ENCODE measurements around the gene TACR2.

DNA sequence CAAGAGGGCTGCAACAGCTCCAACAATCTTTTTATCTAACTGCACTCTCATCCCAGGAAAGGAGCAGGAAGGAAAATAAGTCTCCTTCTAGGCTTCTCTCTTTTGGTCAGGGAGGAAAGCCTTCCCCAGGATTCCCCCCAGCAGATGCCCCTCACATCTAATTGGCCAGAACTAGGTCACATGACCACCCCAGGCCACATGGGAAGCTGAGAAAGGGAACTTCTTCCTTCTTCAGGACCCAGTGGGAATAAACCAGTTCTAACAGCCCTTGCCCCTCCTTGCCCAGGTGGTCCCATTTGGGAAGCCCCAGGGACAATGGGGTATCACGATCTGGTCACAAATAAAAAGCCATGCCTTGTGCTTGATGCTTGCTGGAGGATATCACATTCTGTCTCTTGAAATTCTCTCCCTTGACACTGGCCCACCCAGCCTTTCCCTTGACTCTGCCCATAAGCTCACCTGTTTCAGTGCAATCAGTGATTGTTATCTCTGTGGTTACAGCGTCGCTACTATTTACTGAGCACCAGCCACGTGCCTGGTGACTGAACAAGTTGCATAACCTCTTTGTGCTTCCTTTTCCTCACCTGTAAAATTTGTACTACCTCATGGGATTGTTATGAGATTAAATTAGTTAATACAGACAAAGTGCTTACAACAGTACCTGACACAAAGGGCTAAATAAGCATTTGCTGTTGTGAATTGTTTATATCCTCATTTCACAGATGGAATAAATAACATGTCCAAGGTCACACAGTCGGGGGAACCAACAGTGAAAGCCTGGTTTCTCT, 9.0 kb upstream of the TACR2 start:
- TF ChIP-seq, protein P1, sequence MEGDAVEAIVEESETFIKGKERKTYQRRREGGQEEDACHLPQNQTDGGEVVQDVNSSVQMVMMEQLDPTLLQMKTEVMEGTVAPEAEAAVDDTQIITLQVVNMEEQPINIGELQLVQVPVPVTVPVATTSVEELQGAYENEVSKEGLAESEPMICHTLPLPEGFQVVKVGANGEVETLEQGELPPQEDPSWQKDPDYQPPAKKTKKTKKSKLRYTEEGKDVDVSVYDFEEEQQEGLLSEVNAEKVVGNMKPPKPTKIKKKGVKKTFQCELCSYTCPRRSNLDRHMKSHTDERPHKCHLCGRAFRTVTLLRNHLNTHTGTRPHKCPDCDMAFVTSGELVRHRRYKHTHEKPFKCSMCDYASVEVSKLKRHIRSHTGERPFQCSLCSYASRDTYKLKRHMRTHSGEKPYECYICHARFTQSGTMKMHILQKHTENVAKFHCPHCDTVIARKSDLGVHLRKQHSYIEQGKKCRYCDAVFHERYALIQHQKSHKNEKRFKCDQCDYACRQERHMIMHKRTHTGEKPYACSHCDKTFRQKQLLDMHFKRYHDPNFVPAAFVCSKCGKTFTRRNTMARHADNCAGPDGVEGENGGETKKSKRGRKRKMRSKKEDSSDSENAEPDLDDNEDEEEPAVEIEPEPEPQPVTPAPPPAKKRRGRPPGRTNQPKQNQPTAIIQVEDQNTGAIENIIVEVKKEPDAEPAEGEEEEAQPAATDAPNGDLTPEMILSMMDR (IDR thresholded peaks at IDR 0.05; ENCODE audit: insufficient read depth, low read length, poor library complexity, severe bottlenecking): no peak
- no peak for TF ChIP-seq EZH2phosphoT487 (conservative IDR thresholded peaks at IDR 0.05; ENCODE audit: low read length)

Data from SU-DHL-6 (cell line).